A549 (cell line): Measurements from ENCODE around the gene DAB2IP.

Experiments used
- E2F6 ChIP-seq: IDR thresholded peaks from 2 replicates; pipeline ENCODE4 v1.6.1; 2012; ENCODE audit warnings: low read depth, borderline replicate concordance
- KDM1A ChIP-seq: fragments of 200-600 bp; sonication (generic); IDR thresholded peaks from 2 replicates; pipeline ENCODE4 v1.6.1; 2016; ENCODE audit warnings: low read depth, mild to moderate bottlenecking

DNA sequence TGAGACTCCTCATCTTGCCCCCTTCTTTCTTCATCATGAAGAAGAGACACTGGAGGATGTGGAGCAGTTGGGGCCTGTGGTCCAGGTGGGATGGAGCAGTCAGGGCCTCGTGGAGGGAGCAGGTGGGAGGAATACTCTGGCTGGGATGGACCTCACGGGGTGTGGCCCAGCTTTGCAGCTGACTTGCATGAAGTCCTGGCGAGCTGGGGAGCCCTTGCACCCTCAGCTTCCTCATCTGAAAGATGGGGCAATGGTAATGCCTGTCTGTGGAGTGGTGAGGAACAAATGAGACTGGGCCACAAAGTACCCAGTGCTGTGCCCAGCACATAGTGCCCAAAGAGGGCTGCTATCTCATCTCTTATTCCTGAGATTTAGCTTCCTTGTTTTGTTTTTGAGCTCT lies 91.5 kb downstream of the DAB2IP start:
- TF ChIP-seq E2F6 (no peak), KDM1A (no peak)
